Bronchial epithelial cell (primary cell): ENCODE results near the gene WDR5B. TPM values are rescaled to one million over a fixed set of nuclear protein-coding genes. Genes with fewer than 3 reads are reported as not detected.
"Not testable (repeated sequence)": the region's sequence is repeated elsewhere in the genome, so short reads cannot be mapped to it uniquely, and the experiment has no call there.

Source experiments
- DNase-seq: peaks from one replicate; pipeline ENCODE4 v3.0.0-alpha.2; 2010; ENCODE audit warnings: low read depth
- FAIRE-seq: peaks from 2 replicates; lab custom pipeline; 2011; peaks lifted over from hg19 to GRCh38; lab: Jason Lieb, UNC
- H3K27me3 ChIP-seq: 2 replicates; pipeline ENCODE4 v1.5.1; 2011; ENCODE audit warnings: low read length; ENCODE audit not compliant: control insufficient read depth, insufficient read depth
- H3K36me3 ChIP-seq: 2 replicates; pipeline ENCODE4 v1.5.1; 2011; ENCODE audit warnings: low read length; ENCODE audit not compliant: control insufficient read depth, insufficient read depth
- H3K4me3 ChIP-seq: 2 replicates; pipeline ENCODE4 v1.5.1; 2011; ENCODE audit warnings: mild to moderate bottlenecking, low read depth, low read length, control low read depth
- CTCF ChIP-seq: IDR thresholded peaks from 2 replicates; pipeline ENCODE4 v1.5.1; 2011; ENCODE audit warnings: mild to moderate bottlenecking, moderate library complexity, low read length, control low read depth, inconsistent platforms; ENCODE audit not compliant: insufficient read depth, severe bottlenecking
- total RNA-seq: library from RNA; depleted of rRNA; stranded (reverse); fragments of >200 nt; gene quantifications from 2 replicates; pipeline ENCODE4 v1.2.1, GENCODE V29; 2014

Gene WDR5B
- total RNA-seq, 1 donor from 2014 or later, result 3.9 TPM

GRCh38 chr3:122456074-122456473 lies 40.2 kb upstream of the WDR5B start:
- no peak overlapping the region for H3K4me3 ChIP-seq
- no peak for DNase-seq
- no peak for TF ChIP-seq CTCF
- no peaks in the 10 kb centered on the region for H3K27me3 ChIP-seq
- peaks cover 11% of the 10 kb centered on the region for H3K36me3 ChIP-seq
- no peak for FAIRE-seq

- H3K4me3 ChIP-seq, result no peak overlapping the region
- H3K36me3 ChIP-seq, result peaks cover 7% of the 10 kb centered on the region
- no peak for DNase-seq
- no peaks in the 10 kb centered on the region for H3K27me3 ChIP-seq
- no peak for TF ChIP-seq CTCF
- FAIRE-seq, result no peak
Observed at GRCh38 chr3:122451371-122451770, 35.5 kb upstream of the WDR5B start.

- H3K36me3 ChIP-seq, DNase-seq, FAIRE-seq: not testable (repeated sequence)
Observed at GRCh38 chr3:122448218-122448617, 32.4 kb upstream of the WDR5B start.

GRCh38 chr3:122444491-122444887 lies 28.6 kb upstream of the WDR5B start:
- not testable (repeated sequence) for FAIRE-seq, H3K36me3 ChIP-seq, H3K27me3 ChIP-seq, DNase-seq, H3K4me3 ChIP-seq

More at GRCh38 chr3:122448218-122448617, 32.4 kb upstream of the WDR5B start:
- not testable (repeated sequence) for H3K27me3 ChIP-seq, H3K4me3 ChIP-seq

GRCh38 chr3:122443762-122444490 lies 28.1 kb upstream of the WDR5B start:
- not testable (repeated sequence) for H3K27me3 ChIP-seq, H3K36me3 ChIP-seq, FAIRE-seq, H3K4me3 ChIP-seq
- DNase-seq, result peak; percentile 51

- H3K36me3 ChIP-seq, result peaks cover 7% of the 10 kb centered on the region
- no peak for TF ChIP-seq CTCF
- no peak for DNase-seq
- no peaks in the 10 kb centered on the region for H3K27me3 ChIP-seq
- no peak for FAIRE-seq
- no peak overlapping the region for H3K4me3 ChIP-seq
Observed at GRCh38 chr3:122443090-122443489, 27.2 kb upstream of the WDR5B start.

- H3K36me3 ChIP-seq, result peaks cover 6% of the 10 kb centered on the region
- TF ChIP-seq CTCF, result no peak
- DNase-seq, result no peak
- FAIRE-seq, result no peak
- H3K4me3 ChIP-seq, result no peak overlapping the region
- H3K27me3 ChIP-seq, result no peaks in the 10 kb centered on the region
Observed at GRCh38 chr3:122435950-122436349, 20.1 kb upstream of the WDR5B start.
